ENCODE results near the gene PICK1. TPM values are rescaled to one million over a fixed set of nuclear protein-coding genes. Genes with fewer than 3 reads are reported as not detected.

Gene PICK1
- total and polyA plus RNA-seq, 2 experiments from 2014 or later, result 8.4 to 14.4 TPM

DNA sequence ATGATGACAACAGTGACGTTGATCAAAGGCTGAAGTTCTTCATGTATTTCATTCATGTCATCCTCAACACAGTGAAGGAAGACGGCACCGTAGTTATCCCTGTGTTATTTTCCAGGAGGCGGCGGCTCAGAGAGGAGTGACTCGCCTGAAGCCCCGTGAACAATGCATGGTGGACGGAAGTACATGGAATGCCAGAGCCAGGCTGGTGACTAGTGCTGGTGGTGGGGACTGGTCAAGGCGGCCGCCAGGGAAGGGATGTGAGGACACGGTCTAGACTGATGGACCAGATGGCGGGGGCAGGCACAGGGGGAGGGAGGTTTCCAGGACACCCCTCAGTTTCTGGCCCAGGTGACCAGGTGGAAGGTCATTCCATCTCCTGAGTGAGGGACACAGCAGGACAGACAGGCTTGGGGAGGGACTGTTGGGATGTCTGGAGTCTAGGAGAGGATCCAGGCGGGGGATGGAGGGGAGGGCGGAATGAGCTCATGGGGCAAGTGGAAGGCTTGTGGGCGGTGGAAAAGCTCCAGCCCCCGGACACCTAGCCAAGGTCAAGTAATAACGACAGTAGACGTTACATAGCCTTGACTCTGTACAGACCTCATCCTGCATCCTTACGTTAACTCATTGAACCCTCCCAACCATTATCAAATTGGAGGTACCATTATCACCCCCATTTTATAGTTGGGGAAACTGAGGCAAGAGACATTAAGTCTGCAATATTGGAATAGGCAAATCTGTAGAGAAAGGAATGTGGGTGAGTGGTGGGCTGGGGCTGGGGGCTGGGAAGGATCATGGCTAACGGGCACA, 16.0 kb upstream of the PICK1 start:
- DNase-seq, result peak; percentile 21
- no peak overlapping the region for H2AFZ ChIP-seq

DNA sequence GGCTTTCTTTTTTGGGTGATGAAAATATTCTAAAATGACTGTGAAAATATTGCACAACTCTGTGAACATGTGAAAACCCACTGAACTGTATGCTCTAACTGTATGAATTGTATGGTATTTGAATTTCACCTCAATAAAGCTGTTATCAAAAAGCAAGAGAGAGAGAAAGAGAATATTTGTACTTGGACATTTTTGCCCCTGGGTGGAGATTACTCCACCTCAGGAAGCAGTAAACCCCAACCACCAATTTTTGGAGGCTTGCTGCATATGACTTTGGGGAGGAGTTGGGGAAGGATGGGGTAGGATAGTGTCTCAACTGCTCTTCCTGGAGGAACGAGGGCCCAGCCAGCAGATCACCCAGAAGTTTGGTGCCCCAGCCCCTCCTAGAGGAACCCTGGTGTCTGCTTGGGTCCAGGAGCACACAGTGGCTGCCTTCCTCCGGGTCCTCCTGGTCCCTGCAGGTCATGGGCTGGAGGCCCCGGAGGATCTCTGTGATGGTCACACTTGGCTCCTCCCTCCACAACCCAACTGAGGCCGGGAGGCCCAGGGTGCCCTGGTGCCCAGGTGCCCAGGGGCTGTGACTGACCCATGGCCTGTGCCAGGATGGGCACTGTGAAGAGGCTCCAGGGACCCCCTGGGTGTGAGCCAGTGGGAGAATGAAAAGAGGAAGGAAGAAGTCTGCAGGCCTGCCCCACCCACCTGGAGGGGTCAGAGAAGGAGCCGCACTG, 15.3 kb upstream of the PICK1 start:
- WGBS, 2 experiments (ENCODE audit: low coverage in 1 of 2, low lambda C conversion rate in 2 of 2, missing lambda C conversion rate in 2 of 2), result 51 to 64% methylated on average over 4 to 5 of the region's 5 CpGs
- no peak overlapping the region for H3K27ac ChIP-seq
- H3K9me3 ChIP-seq (ENCODE audit: low read depth), result no peaks in the 10 kb centered on the region
- H3K4me2 ChIP-seq (ENCODE audit: unreplicated experiment), result no peak overlapping the region
- H3K4me1 ChIP-seq (ENCODE audit: insufficient read depth), result no peaks in the 10 kb centered on the region
- H4K20me1 ChIP-seq (ENCODE audit: insufficient read depth), result no peaks in the 10 kb centered on the region
- in situ Hi-C loops (cut with MboI), result no loop called here
- H3K9me2 ChIP-seq (ENCODE audit: insufficient read depth), result no peaks in the 10 kb centered on the region
- no peaks in the 10 kb centered on the region for H3F3A ChIP-seq (ENCODE audit: insufficient read depth)
- H3K27me3 ChIP-seq (replicated peaks; ENCODE audit: insufficient read depth), result no peaks in the 10 kb centered on the region
- no peak overlapping the region for H3K4me3 ChIP-seq
- H3K36me3 ChIP-seq (ENCODE audit: low read depth), result no peaks in the 10 kb centered on the region
- no peak overlapping the region for H3K9ac ChIP-seq
- no peak overlapping the region for H2AFZ ChIP-seq
- TF ChIP-seq EZH2phosphoT487 (IDR thresholded peaks at IDR 0.05; ENCODE audit: insufficient read depth, low read depth), result no peak
- no peak for TF ChIP-seq EZH2 (IDR thresholded peaks at IDR 0.05; ENCODE audit: insufficient read depth, poor library complexity, severe bottlenecking)
- DNase-seq, result no peak
- H3K79me2 ChIP-seq (ENCODE audit: insufficient read depth), result no peaks in the 10 kb centered on the region

More for the DNA sequence above, 16.0 kb upstream of the PICK1 start:
- in situ Hi-C loops (cut with MboI), result no loop called here
- H3K79me2 ChIP-seq (ENCODE audit: insufficient read depth), result no peaks in the 10 kb centered on the region
- no peak overlapping the region for H3K4me3 ChIP-seq
- no peaks in the 10 kb centered on the region for H3K9me2 ChIP-seq (ENCODE audit: insufficient read depth)
- H3K4me1 ChIP-seq (ENCODE audit: insufficient read depth), result no peaks in the 10 kb centered on the region
- no peak overlapping the region for H3K27ac ChIP-seq
- H3K9ac ChIP-seq, result no peak overlapping the region
- no peaks in the 10 kb centered on the region for H3K27me3 ChIP-seq (replicated peaks; ENCODE audit: insufficient read depth)
- H4K20me1 ChIP-seq (ENCODE audit: insufficient read depth), result no peaks in the 10 kb centered on the region
- WGBS, 2 experiments (ENCODE audit: low coverage in 1 of 2, low lambda C conversion rate in 2 of 2, missing lambda C conversion rate in 2 of 2), result 81 to 84% methylated on average over 20 of the region's 20 CpGs
- TF ChIP-seq EZH2phosphoT487 (IDR thresholded peaks at IDR 0.05; ENCODE audit: insufficient read depth, low read depth) (no peak), EZH2 (IDR thresholded peaks at IDR 0.05; ENCODE audit: insufficient read depth, poor library complexity, severe bottlenecking) (no peak)
- H3K36me3 ChIP-seq (ENCODE audit: low read depth), result no peaks in the 10 kb centered on the region
- H3F3A ChIP-seq (ENCODE audit: insufficient read depth), result no peaks in the 10 kb centered on the region
- H3K9me3 ChIP-seq (ENCODE audit: low read depth), result no peaks in the 10 kb centered on the region
- H3K4me2 ChIP-seq (ENCODE audit: unreplicated experiment), result no peak overlapping the region

DNA sequence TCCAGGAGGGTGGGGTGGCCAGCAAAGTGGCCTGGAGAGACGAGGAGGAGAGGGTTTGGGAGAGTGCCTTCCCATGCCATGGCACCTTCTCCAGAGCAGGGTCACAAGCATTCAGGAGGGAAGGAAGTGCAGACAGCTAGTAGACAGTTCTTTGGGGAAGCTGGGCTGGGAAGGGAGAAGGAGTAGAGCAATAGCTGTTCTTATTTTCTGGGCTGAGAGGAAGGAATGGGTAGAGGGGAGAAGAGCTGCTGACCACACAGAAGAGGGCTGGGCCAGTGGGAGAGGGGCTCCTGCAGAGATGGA, 14.8 kb upstream of the PICK1 start:
- in situ Hi-C loops (cut with MboI), result no loop called here
- no peak overlapping the region for H2AFZ ChIP-seq
- H3K27me3 ChIP-seq (replicated peaks; ENCODE audit: insufficient read depth), result 0 out of 2 replicates have a peak, but pooled peaks cover 3% of the 10 kb centered on the region
- H3K4me3 ChIP-seq, result no peak overlapping the region
- H3K9me2 ChIP-seq (ENCODE audit: insufficient read depth), result no peaks in the 10 kb centered on the region
- no peak overlapping the region for H3K4me2 ChIP-seq (ENCODE audit: unreplicated experiment)
- no peaks in the 10 kb centered on the region for H3K36me3 ChIP-seq (ENCODE audit: low read depth)
- TF ChIP-seq EZH2 (IDR thresholded peaks at IDR 0.05; ENCODE audit: insufficient read depth, poor library complexity, severe bottlenecking), result no peak
- no peak for TF ChIP-seq EZH2phosphoT487 (IDR thresholded peaks at IDR 0.05; ENCODE audit: insufficient read depth, low read depth)
- H3F3A ChIP-seq (ENCODE audit: insufficient read depth), result no peaks in the 10 kb centered on the region
- no peak overlapping the region for H3K27ac ChIP-seq
- H3K79me2 ChIP-seq (ENCODE audit: insufficient read depth), result no peaks in the 10 kb centered on the region
- DNase-seq, result no peak
- WGBS, 2 experiments (ENCODE audit: low coverage in 1 of 2, low lambda C conversion rate in 2 of 2, missing lambda C conversion rate in 2 of 2), result 38 to 56% methylated on average over 1 of the region's 1 CpG
- H3K4me1 ChIP-seq (ENCODE audit: insufficient read depth), result no peaks in the 10 kb centered on the region
- H3K9ac ChIP-seq, result no peak overlapping the region
- H4K20me1 ChIP-seq (ENCODE audit: insufficient read depth), result no peaks in the 10 kb centered on the region
- H3K9me3 ChIP-seq (ENCODE audit: low read depth), result no peaks in the 10 kb centered on the region

DNA sequence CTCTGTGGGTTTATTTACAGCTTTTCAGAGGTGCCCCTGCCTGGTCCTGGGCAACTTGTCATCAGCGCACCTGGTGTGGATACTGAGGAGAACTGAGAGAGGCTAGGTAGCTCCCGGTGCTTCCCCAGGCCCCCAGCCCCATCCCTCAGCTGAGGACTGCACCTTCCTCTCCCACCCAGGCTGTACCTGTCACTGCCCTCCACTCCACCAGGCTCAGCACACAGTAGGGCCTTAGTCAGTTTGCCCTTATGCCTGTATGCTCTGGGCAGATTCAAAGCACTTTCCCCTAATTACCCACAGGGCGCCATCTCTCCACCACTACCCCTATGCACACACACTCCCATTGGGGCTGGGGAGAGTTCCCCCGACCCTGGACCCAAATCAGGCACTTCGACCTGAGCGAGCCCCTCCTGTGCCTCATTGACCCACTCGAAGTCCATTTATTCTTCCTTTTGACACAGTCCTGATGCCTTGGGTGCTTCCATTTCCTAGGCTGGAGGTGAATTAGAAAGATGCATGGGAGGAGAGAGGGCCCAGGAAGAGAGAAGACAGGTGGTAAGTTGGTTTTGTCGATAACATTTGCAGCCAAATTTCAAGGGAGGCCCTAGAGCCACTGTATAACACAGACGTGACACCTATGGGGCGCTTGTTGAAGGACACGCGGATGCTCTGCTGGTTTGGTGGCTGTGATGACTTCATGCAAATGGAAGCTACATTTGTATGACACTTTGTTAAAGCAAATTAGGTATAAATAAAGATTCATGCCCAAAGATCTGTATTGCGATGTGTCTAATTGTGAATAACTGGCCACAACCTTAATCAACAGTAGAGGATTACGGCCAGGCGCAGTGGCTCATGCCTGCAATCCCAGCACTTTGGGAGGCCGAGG, 13.8 kb upstream of the PICK1 start:
- H2AFZ ChIP-seq, result no peak overlapping the region
- WGBS, 2 experiments (ENCODE audit: low coverage in 1 of 2, low lambda C conversion rate in 2 of 2, missing lambda C conversion rate in 2 of 2), result 88 to 89% methylated on average over 16 of the region's 16 CpGs
- H4K20me1 ChIP-seq (ENCODE audit: insufficient read depth), result no peaks in the 10 kb centered on the region
- no peaks in the 10 kb centered on the region for H3K9me2 ChIP-seq (ENCODE audit: insufficient read depth)
- TF ChIP-seq EZH2 (IDR thresholded peaks at IDR 0.05; ENCODE audit: insufficient read depth, poor library complexity, severe bottlenecking) (no peak), EZH2phosphoT487 (IDR thresholded peaks at IDR 0.05; ENCODE audit: insufficient read depth, low read depth) (no peak)
- in situ Hi-C loops (cut with MboI), result no loop called here
- DNase-seq, result no peak
- H3K9me3 ChIP-seq (ENCODE audit: low read depth), result no peaks in the 10 kb centered on the region
- no peak overlapping the region for H3K27ac ChIP-seq
- H3K79me2 ChIP-seq (ENCODE audit: insufficient read depth), result no peaks in the 10 kb centered on the region
- no peak overlapping the region for H3K9ac ChIP-seq
- no peaks in the 10 kb centered on the region for H3F3A ChIP-seq (ENCODE audit: insufficient read depth)
- H3K4me3 ChIP-seq, result no peak overlapping the region
- H3K4me1 ChIP-seq (ENCODE audit: insufficient read depth), result no peaks in the 10 kb centered on the region
- H3K36me3 ChIP-seq (ENCODE audit: low read depth), result no peaks in the 10 kb centered on the region
- peaks cover 5% of the 10 kb centered on the region; the same call in 1 of the 2 replicates for H3K27me3 ChIP-seq (replicated peaks; ENCODE audit: insufficient read depth)
- H3K4me2 ChIP-seq (ENCODE audit: unreplicated experiment), result no peak overlapping the region
